GM18517 (cell line): ENCODE data around the gene WIF1.

Experiments used
- ATAC-seq: cut with Tn5 transposase; IDR thresholded peaks from one replicate; pipeline ENCODE4 v1.9.1; 2021; ENCODE audit warnings: mild to moderate bottlenecking, moderate library complexity; ENCODE audit not compliant: unreplicated experiment

Gene WIF1

DNA sequence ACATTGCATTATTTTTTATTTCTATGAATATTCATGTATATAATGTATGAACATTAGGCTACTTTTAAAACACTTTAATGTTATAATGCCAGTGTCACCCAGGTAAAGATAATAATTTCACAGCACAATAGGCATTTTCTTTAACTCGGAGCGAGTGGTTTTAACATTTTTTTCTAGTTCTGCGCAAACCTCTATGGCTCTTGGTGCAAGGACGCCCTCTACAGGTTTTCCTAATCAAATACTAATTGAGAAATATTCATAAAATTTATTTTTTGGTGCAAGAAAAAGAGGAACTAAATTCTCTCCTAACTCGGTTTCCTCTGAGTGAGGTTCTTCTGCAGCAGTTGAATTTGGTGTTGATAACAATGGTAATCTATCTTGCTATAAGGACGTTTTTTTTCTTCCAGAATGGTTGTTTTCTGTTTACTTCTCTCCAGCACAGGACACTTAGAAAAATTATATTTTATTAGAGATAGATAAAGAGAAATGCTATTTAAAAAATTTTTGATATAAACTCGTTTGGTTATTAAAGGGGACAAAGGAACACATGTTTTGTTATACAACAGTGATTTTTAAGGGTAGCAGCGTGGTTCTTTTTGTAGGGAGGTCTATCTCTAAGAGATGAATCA lies 2.4 kb upstream of the WIF1 start:
- ATAC-seq: no peak

DNA sequence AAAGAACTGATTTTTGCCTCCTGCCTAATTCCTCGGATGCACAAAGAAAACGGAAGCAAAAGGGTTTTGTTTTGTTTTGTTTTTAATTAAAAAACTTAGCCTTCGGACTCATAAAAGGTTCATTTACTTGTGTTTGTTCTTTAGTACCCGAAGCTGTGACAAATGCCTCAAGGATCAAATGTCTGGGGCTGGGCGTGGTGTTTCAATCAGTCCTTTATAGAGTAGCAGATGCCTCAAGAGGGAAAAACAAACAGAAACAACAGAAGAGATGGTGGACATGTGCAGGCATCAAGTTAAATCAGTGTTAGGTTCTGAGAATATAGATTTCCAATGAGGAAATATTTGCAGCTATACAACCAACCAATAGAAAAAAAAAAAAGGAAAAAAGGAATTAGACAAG lies 1.6 kb upstream of the WIF1 start:
- no peak for ATAC-seq

DNA sequence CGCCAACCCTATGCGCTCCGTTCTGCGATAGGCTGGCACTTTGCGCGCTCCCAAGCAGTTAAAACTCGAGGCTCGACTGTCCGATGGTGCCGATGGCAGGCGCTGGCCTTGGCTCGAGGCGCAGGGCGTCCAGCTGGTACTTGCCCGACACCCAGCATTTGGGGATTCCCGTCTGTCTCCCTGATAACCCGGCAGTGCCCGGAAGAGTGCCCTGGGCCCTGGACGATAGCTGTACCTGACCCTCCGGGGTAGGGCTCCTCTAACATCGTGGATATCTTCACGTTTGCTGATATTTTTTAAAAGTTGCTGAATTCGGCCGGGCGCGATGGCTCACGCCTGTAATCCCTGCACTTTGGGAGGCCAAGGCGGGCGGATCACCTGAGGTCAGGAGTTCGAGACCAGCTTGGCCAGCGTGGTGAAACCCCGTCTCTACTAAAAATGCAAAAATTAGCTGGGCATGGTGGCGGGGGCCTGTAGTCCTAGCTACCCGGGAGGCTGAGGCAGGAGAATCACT lies 908 bp upstream of the WIF1 start:
- no peak for ATAC-seq

DNA sequence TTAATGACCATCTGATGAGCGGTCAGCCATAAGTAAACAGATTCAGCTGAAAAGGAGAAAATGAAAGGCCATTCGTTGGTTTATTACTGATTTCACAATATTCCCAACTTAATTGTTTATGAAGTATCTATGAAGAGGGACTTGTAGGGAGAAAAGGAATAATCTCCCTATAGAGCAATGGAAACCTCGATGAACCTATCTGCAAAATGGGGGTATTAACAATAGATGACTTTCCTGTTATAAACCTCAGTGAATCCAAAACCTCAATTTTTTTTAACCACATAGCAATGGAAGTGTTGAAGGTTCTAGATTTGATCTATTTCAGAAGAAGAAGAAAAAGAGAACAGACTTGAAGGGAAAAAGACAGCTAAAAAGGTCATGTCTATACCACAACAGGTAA lies 2.0 kb downstream of the WIF1 start:
- ATAC-seq: no peak

DNA sequence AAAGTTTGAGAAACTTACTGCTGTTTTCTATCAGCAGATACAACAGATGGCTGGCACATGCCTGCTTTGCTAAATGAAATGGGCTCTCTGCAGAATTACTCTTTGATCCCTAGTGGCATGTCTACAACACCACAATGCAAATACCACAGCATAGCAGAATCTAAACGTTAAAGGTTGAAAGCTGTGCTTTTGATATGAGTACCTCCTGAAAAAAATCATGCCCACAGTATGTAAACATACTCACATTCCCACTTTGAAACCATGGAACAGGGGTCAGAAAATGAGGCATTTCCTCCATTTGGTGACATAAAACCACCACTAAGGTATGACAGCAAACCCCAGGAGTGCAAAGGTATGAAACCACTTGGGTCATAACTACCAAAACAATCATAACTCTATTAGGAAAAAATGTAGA lies 7.5 kb downstream of the WIF1 start:
- ATAC-seq: no peak

DNA sequence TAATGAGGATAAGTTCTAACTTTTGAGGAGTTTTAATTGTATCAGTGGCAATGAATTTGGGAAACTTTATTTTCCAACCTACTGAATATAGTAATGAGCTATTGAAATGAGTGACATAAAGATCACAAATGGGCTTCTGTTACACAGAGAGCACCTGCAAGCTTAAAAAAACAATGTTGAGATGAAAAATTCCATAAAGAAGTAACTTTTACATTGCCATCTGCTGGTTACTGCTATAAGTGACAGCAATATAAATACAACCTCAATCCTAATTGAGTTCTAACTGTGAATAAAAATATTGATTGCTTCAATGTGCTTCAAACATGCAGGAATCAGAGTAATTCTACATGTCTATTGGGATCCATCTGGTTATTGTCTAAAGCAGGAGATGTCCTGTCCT lies 14.2 kb downstream of the WIF1 start:
- no peak for ATAC-seq

DNA sequence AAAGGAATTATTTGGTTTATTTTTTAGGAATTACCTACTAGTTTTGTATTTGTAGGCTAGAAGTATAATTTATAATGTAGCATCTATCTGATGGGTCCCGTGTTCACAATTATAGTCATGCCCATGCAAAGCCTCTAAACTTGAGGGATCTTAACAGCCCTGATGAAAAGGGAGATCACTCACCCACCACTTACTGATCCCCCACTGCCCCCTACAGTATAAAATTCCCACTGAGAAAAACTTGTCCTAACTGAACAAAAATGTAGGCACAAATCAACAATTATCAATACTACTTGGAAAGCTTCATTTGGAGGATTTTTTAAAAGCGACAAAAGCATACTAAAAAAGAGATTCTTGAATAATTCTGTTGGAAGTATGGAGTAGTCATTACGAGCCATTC lies 21.0 kb downstream of the WIF1 start:
- no peak for ATAC-seq

DNA sequence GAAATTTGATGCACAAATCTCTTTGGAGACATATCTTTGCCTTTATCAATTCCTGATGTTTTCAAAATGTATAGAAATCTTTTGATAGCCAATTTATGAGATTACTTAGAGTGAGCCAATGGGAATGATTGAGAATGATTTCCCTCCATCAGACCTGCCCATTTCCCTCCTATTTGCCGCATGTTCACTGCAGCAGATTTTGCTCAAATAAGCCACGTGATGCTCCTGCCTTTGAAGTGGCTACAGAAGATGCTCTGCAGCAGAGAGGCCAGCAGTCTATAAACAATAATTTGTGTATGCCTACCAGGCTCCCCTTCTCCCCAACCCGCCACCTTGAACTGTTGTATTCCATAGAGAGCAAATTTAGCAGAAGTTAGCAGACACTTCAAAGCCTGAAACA lies 21.9 kb downstream of the WIF1 start:
- ATAC-seq: no peak

DNA sequence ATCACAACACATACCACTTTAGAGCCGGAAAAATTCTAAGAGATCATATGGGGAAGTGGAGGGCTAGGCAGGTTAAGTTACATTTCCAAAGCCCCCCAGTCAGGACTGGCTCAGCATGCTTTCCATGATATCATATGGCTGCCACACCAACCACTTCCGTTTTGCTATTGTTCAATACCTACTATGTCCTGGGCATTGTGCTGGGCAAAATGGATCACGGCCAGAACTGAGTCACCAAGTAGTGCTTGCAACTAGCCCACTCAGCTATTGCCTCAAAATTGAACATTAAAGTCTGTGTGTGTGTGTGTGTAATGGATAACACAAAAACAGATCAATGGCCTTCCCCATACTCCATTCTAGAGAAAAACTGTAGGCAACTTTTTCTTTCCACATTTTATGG lies 22.7 kb downstream of the WIF1 start:
- no peak for ATAC-seq

DNA sequence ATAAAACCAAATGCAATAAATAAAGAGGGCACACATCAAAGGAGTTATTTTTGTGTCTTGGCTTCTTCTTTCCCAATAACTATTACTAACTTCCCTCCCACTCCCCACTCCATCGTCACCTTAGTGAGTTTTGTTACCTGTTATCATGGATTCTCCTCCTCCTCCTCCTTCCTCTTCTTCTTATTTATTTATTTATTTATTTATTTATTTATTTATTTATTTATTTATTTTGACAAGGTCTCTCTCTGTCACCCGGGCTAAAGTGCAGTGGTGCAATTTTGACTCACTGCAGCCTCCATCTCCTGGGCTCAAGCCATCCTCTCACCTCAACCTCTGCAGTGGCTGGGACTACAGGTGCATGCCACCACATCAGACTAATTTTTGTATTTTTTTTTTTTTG lies 26.4 kb downstream of the WIF1 start:
- no peak for ATAC-seq

DNA sequence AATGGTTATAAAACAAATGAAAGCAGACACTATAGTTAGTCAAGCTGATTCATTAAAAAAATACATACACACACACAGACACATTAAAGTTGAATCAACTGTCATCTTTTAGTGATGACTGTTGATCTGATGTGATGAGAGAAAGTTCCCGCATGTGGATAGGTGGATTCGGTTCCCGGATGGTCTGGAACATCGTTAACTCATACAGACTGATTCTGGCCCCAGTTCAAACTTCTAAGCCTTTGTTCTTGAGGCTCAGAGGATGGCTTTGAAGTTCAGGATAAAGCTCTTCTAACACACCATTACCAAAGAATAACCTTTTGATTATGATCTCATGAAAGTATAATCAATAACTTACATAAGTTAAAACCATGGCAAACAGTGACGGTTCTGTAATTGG lies 27.5 kb downstream of the WIF1 start:
- ATAC-seq: no peak

DNA sequence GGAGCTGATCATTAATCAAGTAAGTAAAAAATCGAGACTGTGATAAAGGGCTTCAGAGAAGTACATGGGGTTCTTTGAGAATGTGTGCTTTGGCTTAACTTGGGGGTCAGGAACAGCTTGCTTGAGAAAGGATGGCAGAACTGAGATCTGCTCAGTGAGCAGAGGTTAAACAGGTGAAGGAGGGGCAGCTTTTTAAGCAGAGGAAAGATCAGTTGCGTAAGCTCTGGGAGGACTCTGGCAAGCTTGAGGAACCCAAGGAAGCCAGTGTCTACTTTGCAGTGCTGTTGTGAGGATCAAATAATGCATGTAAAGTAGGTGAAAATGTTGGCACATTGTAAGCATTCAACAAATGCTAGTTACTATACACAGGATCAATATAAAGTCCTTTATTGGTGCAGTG lies 30.6 kb downstream of the WIF1 start:
- no peak for ATAC-seq

DNA sequence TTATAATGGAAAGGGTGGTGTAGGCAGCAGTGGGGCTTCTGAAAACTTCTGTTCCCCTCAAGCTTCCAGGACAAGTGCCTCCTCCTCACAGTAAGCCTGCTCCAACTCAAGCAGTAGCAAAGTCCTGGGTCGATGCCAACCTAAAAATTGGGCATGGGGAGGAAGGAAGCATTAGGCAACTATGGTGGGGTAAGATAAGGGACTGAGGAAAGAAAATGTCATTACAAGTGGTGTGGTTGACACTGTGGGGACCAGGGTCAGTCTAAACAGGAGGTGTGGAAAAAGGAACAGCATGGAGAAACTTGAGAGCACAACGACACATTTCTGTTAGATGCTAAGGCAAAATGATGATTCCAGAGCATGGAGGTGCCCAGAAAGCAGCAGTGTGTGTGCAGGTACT lies 34.9 kb downstream of the WIF1 start:
- ATAC-seq: no peak

DNA sequence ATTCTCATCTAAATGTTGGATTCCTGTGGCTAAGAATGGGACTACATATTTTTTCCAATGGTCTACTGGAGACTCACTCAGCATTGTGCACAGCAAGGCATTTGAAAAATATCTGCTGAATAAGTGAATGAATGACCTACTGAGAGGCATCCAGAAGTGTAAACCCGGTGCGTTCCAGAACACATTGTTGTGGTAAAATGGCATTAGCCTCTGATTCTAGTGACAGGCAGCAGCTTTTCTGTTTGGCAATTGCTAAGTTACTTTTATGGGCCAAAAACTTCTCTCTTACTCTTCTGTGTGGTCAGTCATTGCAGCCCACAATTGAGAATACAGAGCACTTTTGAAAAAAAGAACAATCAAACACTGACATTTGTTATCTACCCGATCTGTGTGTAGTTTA lies 36.5 kb downstream of the WIF1 start:
- no peak for ATAC-seq

DNA sequence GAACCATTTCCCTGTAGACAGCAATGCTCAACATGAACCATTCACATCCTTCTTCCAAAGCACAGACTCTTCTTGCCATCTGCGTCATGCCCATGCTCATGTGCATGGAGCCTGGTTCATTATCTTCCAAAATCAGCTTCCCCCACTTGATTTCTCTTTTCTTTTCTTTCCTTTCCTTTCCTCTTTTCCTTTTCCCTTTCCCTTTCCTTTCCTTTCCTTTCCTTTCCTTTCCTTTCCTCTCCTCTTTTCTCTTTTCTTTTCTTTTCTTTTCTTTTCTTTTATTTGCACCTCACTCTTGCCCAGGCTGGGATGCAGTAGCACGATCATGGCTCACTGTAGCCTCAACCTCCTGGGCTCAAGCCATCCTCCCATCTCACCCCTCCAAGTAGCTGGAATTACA lies 37.5 kb downstream of the WIF1 start:
- ATAC-seq: no peak

DNA sequence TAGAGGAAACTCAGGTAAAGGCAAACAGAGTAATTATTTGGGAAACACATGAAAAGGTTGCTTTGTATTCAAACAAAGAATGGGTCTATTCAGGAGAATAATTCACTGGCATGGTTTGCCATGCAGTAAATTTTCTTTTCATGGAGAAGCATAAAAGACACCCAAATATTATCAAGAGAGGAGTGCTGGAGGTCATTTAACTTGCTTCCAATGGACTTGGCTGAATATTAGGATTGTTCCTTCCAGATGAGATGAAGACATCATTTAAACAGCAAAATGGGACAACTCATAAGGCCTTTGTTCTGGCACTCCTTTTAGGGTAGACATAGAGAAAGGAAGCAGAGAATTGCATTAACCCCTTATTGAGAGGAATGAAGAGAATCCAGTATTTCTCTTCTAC lies 38.7 kb downstream of the WIF1 start:
- no peak for ATAC-seq

DNA sequence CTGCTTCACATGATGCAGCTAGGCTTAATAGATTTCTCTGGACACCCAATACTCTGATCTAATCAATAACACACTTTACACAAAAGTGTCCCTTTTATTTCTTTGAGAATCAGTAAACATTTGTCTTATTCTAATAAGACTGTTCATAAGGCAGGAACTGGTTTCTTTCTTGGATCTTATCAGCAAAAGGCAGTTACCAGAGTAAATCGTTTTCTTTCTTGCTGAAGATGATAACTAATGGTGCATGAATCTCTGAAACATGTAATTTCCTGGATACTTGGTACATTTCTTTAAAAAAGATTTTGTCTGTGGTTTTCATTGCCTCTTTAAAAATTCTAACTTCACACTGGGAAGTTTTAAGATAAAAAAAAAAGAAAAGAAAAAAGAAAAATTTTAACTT lies 39.6 kb downstream of the WIF1 start:
- no peak for ATAC-seq

DNA sequence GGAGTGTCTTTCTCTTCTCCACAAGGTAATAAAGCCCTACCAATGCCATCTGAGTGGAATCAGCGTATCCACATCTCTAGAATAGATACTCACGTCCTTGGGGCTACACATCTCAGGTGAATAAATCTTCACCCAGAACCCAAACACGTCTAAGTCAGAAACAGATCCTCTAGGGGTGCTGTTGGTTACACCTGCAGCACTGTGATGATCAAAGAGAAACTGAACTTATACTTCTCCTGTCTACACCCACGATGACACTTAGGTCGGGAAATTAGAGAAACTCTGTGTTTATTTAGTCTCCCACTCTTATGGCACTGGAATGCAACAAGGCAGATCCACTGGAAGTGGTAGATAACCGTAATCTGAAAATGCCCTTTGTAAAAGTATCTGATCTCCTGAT lies 46.2 kb downstream of the WIF1 start:
- ATAC-seq: no peak

DNA sequence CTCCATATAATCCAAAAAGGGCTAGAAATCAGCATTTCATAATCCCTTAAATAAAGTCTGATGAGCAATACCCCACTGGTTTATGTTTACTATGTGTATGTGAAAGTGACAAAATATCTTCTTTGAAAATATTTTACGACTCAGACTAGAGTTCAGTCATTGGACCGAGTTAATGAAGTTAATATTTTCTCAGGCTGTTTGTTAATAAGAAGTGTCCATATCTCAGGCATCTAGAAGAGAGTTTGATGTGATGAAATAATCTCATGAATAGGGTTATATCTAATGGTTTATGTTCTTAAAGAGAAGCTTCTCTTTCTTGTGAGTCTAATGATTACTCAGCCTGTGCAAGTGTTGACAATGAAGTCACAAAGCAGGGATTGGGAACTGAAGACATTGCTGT lies 51.8 kb downstream of the WIF1 start:
- no peak for ATAC-seq

DNA sequence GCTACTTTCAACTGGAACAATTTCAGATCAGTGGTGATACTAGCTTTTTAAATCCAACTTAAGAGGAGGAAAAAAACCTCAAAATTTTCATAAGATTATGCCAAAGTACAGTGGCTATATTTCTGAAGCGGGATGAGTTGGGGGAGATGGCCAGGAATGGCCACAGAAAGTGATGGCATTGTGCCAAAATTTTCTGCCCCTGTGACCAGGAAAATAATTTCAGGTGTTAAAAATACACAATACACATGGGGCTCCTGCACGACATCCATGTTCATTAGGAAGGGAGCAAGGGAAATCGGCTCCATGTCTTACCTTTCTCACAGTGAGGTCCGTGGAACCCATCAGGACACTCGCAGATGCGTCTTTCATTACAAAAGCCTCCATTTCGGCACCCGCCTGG lies 53.7 kb downstream of the WIF1 start:
- ATAC-seq: no peak

DNA sequence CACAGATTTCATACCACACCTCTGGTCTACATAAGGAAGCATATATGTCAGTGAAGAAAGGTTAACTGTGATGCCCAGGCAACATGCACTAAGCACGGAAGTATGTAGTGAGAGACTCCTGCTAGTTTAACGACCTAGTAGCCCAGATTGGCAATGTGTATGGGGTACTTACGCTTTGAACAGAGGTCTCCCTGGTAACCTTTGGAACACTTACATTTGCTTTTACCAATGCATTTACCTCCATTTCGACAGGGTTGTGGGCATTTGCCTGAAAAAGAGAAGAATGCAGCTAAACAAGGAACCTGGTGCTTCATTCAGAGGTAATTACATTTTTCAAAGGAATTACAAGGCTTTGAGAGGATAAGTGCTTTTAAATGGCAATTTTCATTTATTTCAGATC lies 65.2 kb downstream of the WIF1 start:
- ATAC-seq: no peak

DNA sequence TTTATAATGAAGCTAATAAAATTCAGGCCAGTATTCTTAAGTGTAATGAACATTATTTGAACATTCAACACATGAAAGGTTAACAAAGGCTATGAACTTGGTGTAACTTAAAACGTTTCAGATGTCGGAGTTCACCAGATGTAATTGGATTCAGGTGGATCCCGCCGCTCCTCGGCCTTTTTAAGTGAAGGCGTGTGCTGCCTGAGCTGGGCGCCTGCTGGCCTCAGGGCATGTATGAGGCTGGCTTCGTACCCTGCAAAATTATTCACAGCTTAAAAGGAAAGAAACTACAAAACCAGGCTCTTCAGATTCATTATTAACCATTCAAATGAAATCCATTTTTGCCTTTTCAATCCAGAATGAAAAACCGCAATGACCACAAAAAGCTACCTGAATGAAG lies 69.9 kb downstream of the WIF1 start:
- ATAC-seq: no peak

DNA sequence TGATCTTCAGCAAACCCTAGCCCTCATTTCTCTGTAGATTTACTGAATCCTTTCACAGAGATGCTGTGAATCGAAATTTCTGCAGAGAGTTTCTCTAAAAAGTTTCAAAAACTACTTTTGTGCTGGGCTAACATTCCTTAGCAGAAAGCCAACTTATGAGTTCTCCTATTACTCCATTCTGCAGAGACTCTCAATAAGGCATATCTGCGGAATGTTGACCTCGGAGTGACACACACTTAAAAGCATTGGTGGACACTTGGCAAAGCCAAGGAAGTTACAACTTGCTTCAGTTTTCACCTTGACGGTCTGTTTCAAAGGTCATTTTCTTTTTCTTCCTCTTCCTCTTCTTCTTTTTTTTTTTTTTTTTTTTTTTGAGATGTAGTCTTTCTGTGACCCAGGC lies 75.8 kb downstream of the WIF1 start:
- no peak for ATAC-seq

DNA sequence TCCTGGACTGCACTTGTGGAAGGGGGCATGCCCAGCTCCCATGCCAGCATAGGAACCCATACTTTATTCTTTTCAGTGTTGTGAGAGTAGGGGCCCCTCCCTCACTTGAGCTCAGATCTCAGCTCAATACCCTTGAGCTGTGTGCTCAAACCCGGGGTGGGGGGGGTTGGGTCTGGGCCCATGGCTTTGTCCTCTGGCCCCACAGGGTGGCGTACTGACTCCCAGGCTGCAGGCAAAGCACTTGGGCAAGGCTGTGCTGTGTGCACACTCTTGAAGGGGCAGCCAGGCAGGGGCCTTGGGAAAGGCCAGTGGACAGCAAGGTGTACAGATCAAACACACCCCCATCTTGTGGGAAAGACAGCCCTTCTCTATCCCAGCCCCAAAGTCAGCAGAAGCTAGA lies 81.8 kb downstream of the WIF1 start:
- ATAC-seq: no peak
